Osteoblast (primary cell): ENCODE data around the gene SUPT6H. TPM values are rescaled to one million over a fixed set of nuclear protein-coding genes. Genes with fewer than 3 reads are reported as not detected.

Experiments used
- DNase-seq: peaks from one replicate; pipeline ENCODE4 v3.0.0; 2011; ENCODE audit warnings: low spot score, mixed read lengths; ENCODE audit not compliant: insufficient read length; ENCODE audit errors: missing footprints
- H2AFZ ChIP-seq: 2 replicates; pipeline ENCODE4 v1.6.0; 2011; ENCODE audit warnings: mild to moderate bottlenecking, low read length
- H3K27ac ChIP-seq: 2 replicates; pipeline ENCODE4 v1.5.1; 2011; ENCODE audit warnings: mild to moderate bottlenecking, low read depth, low read length, moderate library complexity
- H3K27me3 ChIP-seq: 2 replicates; pipeline ENCODE4 v1.6.0; 2012; ENCODE audit warnings: mild to moderate bottlenecking, control low read depth, inconsistent platforms, low read length, moderate library complexity; ENCODE audit not compliant: insufficient read depth
- H3K36me3 ChIP-seq: 2 replicates; pipeline ENCODE4 v1.5.1; 2011; ENCODE audit warnings: mild to moderate bottlenecking, low read length, control low read depth, moderate library complexity; ENCODE audit not compliant: insufficient read depth
- H3K4me1 ChIP-seq: 2 replicates; pipeline ENCODE4 v1.5.1; 2011; ENCODE audit warnings: mild to moderate bottlenecking, low read length, control low read depth, moderate library complexity; ENCODE audit not compliant: insufficient read depth
- H3K4me2 ChIP-seq: 2 replicates; pipeline ENCODE4 v1.6.0; 2011; ENCODE audit warnings: mild to moderate bottlenecking, low read length; ENCODE audit not compliant: insufficient read depth
- H3K4me3 ChIP-seq: fragments of 200-600 bp; sonication (generic); 3 replicates; pipeline ENCODE4 v1.5.1; 2012; ENCODE audit warnings: mild to moderate bottlenecking, low read length, inconsistent platforms; ENCODE audit not compliant: insufficient read depth
- H3K79me2 ChIP-seq: 2 replicates; pipeline ENCODE4 v1.6.0; 2012; ENCODE audit warnings: mild to moderate bottlenecking, low read length, control low read depth, inconsistent platforms; ENCODE audit not compliant: insufficient read depth
- H3K9me3 ChIP-seq: 2 replicates; pipeline ENCODE4 v1.5.1; 2011; ENCODE audit warnings: low read depth, low read length, control low read depth
- H4K20me1 ChIP-seq: 2 replicates; pipeline ENCODE4 v1.6.0; 2012; ENCODE audit warnings: mild to moderate bottlenecking, low read length, control low read depth; ENCODE audit not compliant: insufficient read depth
- CTCF ChIP-seq: IDR thresholded peaks from 2 replicates; pipeline ENCODE4 v1.5.1; 2011; ENCODE audit warnings: mild to moderate bottlenecking, low read depth, low read length, moderate library complexity; ENCODE audit errors: extremely low read depth
- total RNA-seq: library from RNA; depleted of rRNA; stranded (reverse); fragments of >200 nt; gene quantifications from 2 replicates; pipeline ENCODE4 v1.2.3, GENCODE V29; 2012

Gene SUPT6H
- total RNA-seq, 1 donor: 47.4 TPM

DNA sequence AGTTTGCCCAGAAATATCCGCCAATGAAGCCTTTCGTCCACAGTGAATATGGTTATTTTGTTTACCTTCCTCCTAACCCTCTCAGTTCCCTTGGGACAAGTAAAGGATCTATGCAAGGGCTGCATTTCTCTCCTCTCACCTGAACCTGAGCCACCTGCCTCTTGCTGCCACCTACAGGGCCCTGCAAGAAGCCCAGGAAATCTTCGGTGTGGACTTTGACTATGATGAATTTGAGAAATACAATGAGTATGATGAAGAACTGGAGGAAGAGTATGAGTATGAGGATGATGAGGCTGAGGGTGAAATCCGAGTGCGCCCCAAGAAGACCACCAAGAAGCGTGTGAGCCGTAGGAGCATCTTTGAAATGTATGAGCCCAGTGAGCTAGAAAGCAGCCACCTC lies 14.0 kb downstream of the SUPT6H start:
- no peaks in the 10 kb centered on the region for H3K4me1 ChIP-seq
- no peak overlapping the region for H3K4me3 ChIP-seq
- H3K9me3 ChIP-seq: no peaks in the 10 kb centered on the region
- no peak for DNase-seq
- peaks cover 89% of the 10 kb centered on the region for H3K36me3 ChIP-seq
- peaks cover 11% of the 10 kb centered on the region for H3K79me2 ChIP-seq
- no peak overlapping the region for H2AFZ ChIP-seq
- no peak overlapping the region for H3K4me2 ChIP-seq
- TF ChIP-seq CTCF: peak; percentile 20
- H3K27ac ChIP-seq: no peak overlapping the region
- H4K20me1 ChIP-seq: peaks cover 9% of the 10 kb centered on the region
- H3K27me3 ChIP-seq: no peaks in the 10 kb centered on the region

DNA sequence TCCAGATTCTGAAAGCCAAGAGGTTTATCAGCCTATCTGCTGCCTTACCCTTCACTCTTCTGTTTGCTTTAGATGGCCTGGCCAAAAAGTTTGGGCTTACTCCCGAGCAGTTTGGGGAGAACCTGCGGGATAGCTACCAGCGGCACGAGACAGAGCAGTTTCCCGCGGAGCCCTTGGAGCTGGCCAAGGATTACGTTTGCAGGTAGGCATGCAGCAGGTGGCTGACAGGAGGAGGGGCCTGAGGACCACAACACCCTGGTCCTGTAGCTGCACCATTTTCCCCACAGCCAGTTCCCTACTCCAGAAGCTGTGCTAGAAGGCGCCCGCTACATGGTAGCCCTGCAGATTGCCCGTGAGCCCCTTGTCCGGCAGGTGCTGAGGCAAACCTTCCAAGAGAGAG lies 20.6 kb downstream of the SUPT6H start:
- Histone ChIP-seq H2AFZ (no peak overlapping the region), H3K36me3 (peaks cover 92% of the 10 kb centered on the region), H3K27me3 (no peaks in the 10 kb centered on the region), H3K27ac (no peak overlapping the region), H3K79me2 (no peaks in the 10 kb centered on the region), H3K4me3 (no peak overlapping the region), H3K4me1 (no peaks in the 10 kb centered on the region), H3K4me2 (no peak overlapping the region), H4K20me1 (peaks cover 2% of the 10 kb centered on the region), H3K9me3 (no peaks in the 10 kb centered on the region)
- no peak for DNase-seq
- TF ChIP-seq CTCF: no peak

DNA sequence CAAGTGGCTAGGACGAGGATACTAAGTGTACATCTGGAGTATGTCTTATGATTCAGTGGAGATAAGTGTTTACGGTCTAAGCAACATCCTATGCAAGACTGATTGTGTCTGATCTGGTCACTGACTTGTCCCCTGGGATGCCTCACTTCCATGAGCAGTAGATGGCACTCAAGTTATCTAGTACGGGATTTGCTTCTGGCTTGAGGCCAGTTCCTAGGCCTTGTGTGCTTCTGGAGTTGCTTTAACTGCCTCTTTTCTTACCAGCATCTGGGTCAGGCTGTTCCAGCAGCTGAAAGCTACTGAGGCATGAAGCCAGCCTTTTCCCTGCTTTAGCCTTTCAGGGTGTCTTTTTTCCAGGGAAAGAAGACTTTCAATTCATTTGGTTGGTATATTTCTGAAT lies 23.0 kb downstream of the SUPT6H start:
- no peaks in the 10 kb centered on the region for H3K27me3 ChIP-seq
- H3K4me2 ChIP-seq: no peak overlapping the region
- H3K4me1 ChIP-seq: no peaks in the 10 kb centered on the region
- no peak for TF ChIP-seq CTCF
- no peaks in the 10 kb centered on the region for H3K79me2 ChIP-seq
- DNase-seq: no peak
- H4K20me1 ChIP-seq: peaks cover 2% of the 10 kb centered on the region
- no peak overlapping the region for H3K4me3 ChIP-seq
- no peaks in the 10 kb centered on the region for H3K9me3 ChIP-seq
- H2AFZ ChIP-seq: no peak overlapping the region
- no peak overlapping the region for H3K27ac ChIP-seq
- peaks cover 93% of the 10 kb centered on the region for H3K36me3 ChIP-seq

DNA sequence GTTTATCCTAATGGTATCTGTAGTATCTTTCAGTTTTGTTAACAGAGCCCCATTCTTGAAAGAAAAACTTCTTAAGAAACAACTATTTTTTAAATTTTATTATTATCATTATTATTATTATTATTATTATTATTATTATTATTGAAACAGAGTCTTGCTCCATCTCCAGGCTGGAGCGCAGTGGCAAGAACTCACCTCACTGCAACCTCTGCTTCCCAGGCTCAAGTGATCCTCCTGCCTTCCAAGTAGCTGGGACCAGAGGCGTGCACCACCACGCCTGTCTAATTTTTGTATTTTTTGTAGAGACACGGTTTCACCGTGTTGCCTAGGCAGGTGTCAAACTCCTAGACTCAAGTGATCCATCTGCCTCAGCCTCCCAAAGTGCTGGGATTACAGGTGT lies 23.4 kb downstream of the SUPT6H start:
- Histone ChIP-seq H3K4me1 (no peaks in the 10 kb centered on the region), H3K36me3 (peaks cover 97% of the 10 kb centered on the region)
- no peak for DNase-seq

More for the DNA sequence above, 23.4 kb downstream of the SUPT6H start:
- Histone ChIP-seq H2AFZ (no peak overlapping the region), H3K79me2 (no peaks in the 10 kb centered on the region), H3K27ac (no peak overlapping the region), H3K9me3 (no peaks in the 10 kb centered on the region), H4K20me1 (peaks cover 2% of the 10 kb centered on the region), H3K4me2 (no peak overlapping the region), H3K27me3 (no peaks in the 10 kb centered on the region), H3K4me3 (no peak overlapping the region)
- no peak for TF ChIP-seq CTCF
